ENCODE results near the gene TACR1.
"Not testable (repeated sequence)": the region's sequence is repeated elsewhere in the genome, so short reads cannot be mapped to it uniquely, and the experiment has no call there.

The TACR1 gene

GRCh38 chr2:75221862-75222261 is 22.5 kb upstream of the TACR1 start:
- CTCF ChIA-PET = no interaction called here
- POLR2A ChIA-PET = no interaction called here
- no peak for DNase-seq (ENCODE audit: extremely low spot score)
- no peak for TF ChIP-seq L3MBTL2 (conservative IDR thresholded peaks at IDR 0.05)
- TF ChIP-seq FOXM1 (IDR thresholded peaks at IDR 0.05; ENCODE audit: borderline replicate concordance) = no peak
- TF ChIP-seq NFRKB (IDR thresholded peaks at IDR 0.05) = no peak
- no peak for TF ChIP-seq FOXK2 (IDR thresholded peaks at IDR 0.05)
- TF ChIP-seq ZNF384 (IDR thresholded peaks at IDR 0.05) = no peak
- no peak for TF ChIP-seq LEF1 (IDR thresholded peaks at IDR 0.05; ENCODE audit: borderline replicate concordance)
- TF ChIP-seq FOXA1 (IDR thresholded peaks at IDR 0.05) = no peak
- TF ChIP-seq ELF4 (IDR thresholded peaks at IDR 0.05) = no peak

GRCh38 chr2:75219213-75219612 is 19.9 kb upstream of the TACR1 start:
- POLR2A ChIA-PET; DNase-seq (ENCODE audit: extremely low spot score); CTCF ChIA-PET: not testable (repeated sequence)

GRCh38 chr2:75211266-75211770 is 12.0 kb upstream of the TACR1 start:
- DNase-seq (ENCODE audit: extremely low spot score) = no peak
- ChIA-PET POLR2A (no interaction called here), CTCF (no interaction called here)
- no peak for TF ChIP-seq NFRKB (IDR thresholded peaks at IDR 0.05)
- no peak for TF ChIP-seq BHLHE40 (IDR thresholded peaks at IDR 0.05; ENCODE audit: borderline replicate concordance)
- TF ChIP-seq FOXA1 (IDR thresholded peaks at IDR 0.05) = no peak
- TF ChIP-seq SP1 (IDR thresholded peaks at IDR 0.05) = no peak
- no peak for TF ChIP-seq LEF1 (IDR thresholded peaks at IDR 0.05; ENCODE audit: borderline replicate concordance)
- no peak for TF ChIP-seq ELF4 (IDR thresholded peaks at IDR 0.05)
- TF ChIP-seq PKNOX1 (IDR thresholded peaks at IDR 0.05) = no peak

- TF ChIP-seq BHLHE40 (IDR thresholded peaks at IDR 0.05; ENCODE audit: borderline replicate concordance) (no peak), FOXM1 (IDR thresholded peaks at IDR 0.05; ENCODE audit: borderline replicate concordance) (no peak), SP1 (IDR thresholded peaks at IDR 0.05) (no peak), ZNF384 (IDR thresholded peaks at IDR 0.05) (no peak), FOXK2 (IDR thresholded peaks at IDR 0.05) (no peak)
- ChIA-PET CTCF (no interaction called here), POLR2A (no interaction called here)
- no peak for DNase-seq (ENCODE audit: extremely low spot score)
These were observed 11.1 kb upstream of the TACR1 start for GRCh38 chr2:75210409-75210808.

- POLR2A ChIA-PET = no interaction called here
These were observed 9.4 kb upstream of the TACR1 start for GRCh38 chr2:75208738-75209137.

GRCh38 chr2:75204833-75205232 is 5.5 kb upstream of the TACR1 start:
- CTCF ChIA-PET = no interaction called here
- POLR2A ChIA-PET = no interaction called here
- no peak for DNase-seq (ENCODE audit: extremely low spot score)
- no peak for TF ChIP-seq ZNF384 (IDR thresholded peaks at IDR 0.05)
- TF ChIP-seq TARDBP (IDR thresholded peaks at IDR 0.05) = no peak
- no peak for TF ChIP-seq CTBP1 (IDR thresholded peaks at IDR 0.05; ENCODE audit: borderline replicate concordance)
- TF ChIP-seq SP1 (IDR thresholded peaks at IDR 0.05) = no peak
- no peak for TF ChIP-seq NFRKB (IDR thresholded peaks at IDR 0.05)
- no peak for TF ChIP-seq LEF1 (IDR thresholded peaks at IDR 0.05; ENCODE audit: borderline replicate concordance)
- TF ChIP-seq FOXA1 (IDR thresholded peaks at IDR 0.05) = no peak
- no peak for TF ChIP-seq L3MBTL2 (conservative IDR thresholded peaks at IDR 0.05)
- no peak for TF ChIP-seq HDGF (IDR thresholded peaks at IDR 0.05; ENCODE audit: borderline replicate concordance)
- TF ChIP-seq BHLHE40 (IDR thresholded peaks at IDR 0.05; ENCODE audit: borderline replicate concordance) = no peak
- no peak for TF ChIP-seq ELF4 (IDR thresholded peaks at IDR 0.05)
- TF ChIP-seq FOXM1 (IDR thresholded peaks at IDR 0.05; ENCODE audit: borderline replicate concordance) = no peak

More at GRCh38 chr2:75208738-75209137, 9.4 kb upstream of the TACR1 start:
- CTCF ChIA-PET = no interaction called here
- no peak for TF ChIP-seq NFRKB (IDR thresholded peaks at IDR 0.05)
- TF ChIP-seq CTBP1 (IDR thresholded peaks at IDR 0.05; ENCODE audit: borderline replicate concordance) = no peak
- no peak for TF ChIP-seq BHLHE40 (IDR thresholded peaks at IDR 0.05; ENCODE audit: borderline replicate concordance)
- no peak for TF ChIP-seq FOXM1 (IDR thresholded peaks at IDR 0.05; ENCODE audit: borderline replicate concordance)
- no peak for TF ChIP-seq SUZ12 (IDR thresholded peaks at IDR 0.05)
- TF ChIP-seq PKNOX1 (IDR thresholded peaks at IDR 0.05) = no peak
- no peak for TF ChIP-seq ELF4 (IDR thresholded peaks at IDR 0.05)
- no peak for TF ChIP-seq HDGF (IDR thresholded peaks at IDR 0.05; ENCODE audit: borderline replicate concordance)
- TF ChIP-seq FOXK2 (IDR thresholded peaks at IDR 0.05) = no peak
- no peak for TF ChIP-seq L3MBTL2 (conservative IDR thresholded peaks at IDR 0.05)
- no peak for TF ChIP-seq ZNF384 (IDR thresholded peaks at IDR 0.05)
- no peak for TF ChIP-seq TARDBP (IDR thresholded peaks at IDR 0.05)
- TF ChIP-seq LEF1 (IDR thresholded peaks at IDR 0.05; ENCODE audit: borderline replicate concordance) = no peak
- no peak for TF ChIP-seq SP1 (IDR thresholded peaks at IDR 0.05)
- no peak for TF ChIP-seq FOXA1 (IDR thresholded peaks at IDR 0.05)
- TF ChIP-seq ARNT (IDR thresholded peaks at IDR 0.05) = no peak
- DNase-seq (ENCODE audit: extremely low spot score) = no peak

- ChIA-PET CTCF (interaction anchor here (0.6 kb wide), 1 partner anchor 15 kb away, joined by 3 read pairs; no protein-coding TSS in a partner anchor), POLR2A (no interaction called here)
- no peak for TF ChIP-seq FOXA1 (IDR thresholded peaks at IDR 0.05)
- no peak for TF ChIP-seq SUZ12 (IDR thresholded peaks at IDR 0.05)
- no peak for TF ChIP-seq FOXM1 (IDR thresholded peaks at IDR 0.05; ENCODE audit: borderline replicate concordance)
- no peak for DNase-seq (ENCODE audit: extremely low spot score)
These were observed 3.0 kb upstream of the TACR1 start for GRCh38 chr2:75202359-75202758.
